Neuronal stem cell (in vitro differentiated cells): Measurements from ENCODE around the gene CDK5R1.

Experiments
- DNase-seq: peaks from one replicate; pipeline ENCODE4 v3.0.0-alpha.2; 2013; ENCODE audit warnings: low spot score
- H2AFZ ChIP-seq: one replicate; pipeline ENCODE4 v1.6.1; 2013; ENCODE audit warnings: mild to moderate bottlenecking, low read length, inconsistent platforms
- H2AK5ac ChIP-seq: 2 replicates; pipeline ENCODE4 v1.6.1; 2013; ENCODE audit warnings: low read depth, mild to moderate bottlenecking, inconsistent platforms, low read length, moderate library complexity, mixed read lengths
- H2BK120ac ChIP-seq: 2 replicates; pipeline ENCODE4 v1.6.1; 2013; ENCODE audit warnings: low read depth, mild to moderate bottlenecking, inconsistent platforms, low read length, moderate library complexity, mixed read lengths
- H2BK12ac ChIP-seq: one replicate; pipeline ENCODE4 v1.6.1; 2013; ENCODE audit warnings: low read length, inconsistent platforms
- H2BK15ac ChIP-seq: 2 replicates; pipeline ENCODE4 v1.6.1; 2013; ENCODE audit warnings: mild to moderate bottlenecking, low read length, inconsistent platforms, mixed read lengths
- H2BK5ac ChIP-seq: one replicate; pipeline ENCODE4 v1.6.1; 2013; ENCODE audit warnings: inconsistent platforms, mild to moderate bottlenecking, low read length, moderate library complexity
- H3K14ac ChIP-seq: one replicate; pipeline ENCODE4 v1.6.1; 2013; ENCODE audit warnings: low read length, inconsistent platforms
- H3K18ac ChIP-seq: 2 replicates; pipeline ENCODE4 v1.6.1; 2013; ENCODE audit warnings: low read length, inconsistent platforms
- H3K23ac ChIP-seq: 2 replicates; pipeline ENCODE4 v1.6.1; 2013; ENCODE audit warnings: low read depth, mild to moderate bottlenecking, mixed read lengths, low read length, inconsistent platforms; ENCODE audit not compliant: poor library complexity
- H3K27ac ChIP-seq: replicated peaks from 3 replicates; pipeline ENCODE4 v1.5.1; 2013; ENCODE audit warnings: low read length, inconsistent platforms
- H3K27me3 ChIP-seq, 3 experiments: 2 replicates each; pipeline ENCODE4 v1.6.1; 2013; ENCODE audit warnings: low read length in 3 of 3, mild to moderate bottlenecking in 2 of 3, inconsistent platforms in 1 of 3, low read depth in 1 of 3, mixed read lengths in 1 of 3, moderate library complexity in 1 of 3; ENCODE audit not compliant: control insufficient read depth in 3 of 3, insufficient read depth in 3 of 3
- H3K36me3 ChIP-seq, 2 donors: replicated peaks in 1 of 2; 2 replicates each; pipeline ENCODE4 v1.6.1; 2013; ENCODE audit warnings: low read length in 2 of 2; ENCODE audit not compliant: control insufficient read depth in 2 of 2, insufficient read depth in 2 of 2
- H3K4ac ChIP-seq: 2 replicates; pipeline ENCODE4 v1.6.1; 2013; ENCODE audit warnings: inconsistent platforms, mild to moderate bottlenecking, low read length, moderate library complexity
- H3K4me1 ChIP-seq, 2 donors: 1 replicate in 1 of 2; 2 replicates in 1 of 2; pipeline ENCODE4 v1.6.1; 2013; ENCODE audit warnings: low read length in 2 of 2, low read depth in 1 of 2; ENCODE audit not compliant: control insufficient read depth in 2 of 2, insufficient read depth in 1 of 2
- H3K4me2 ChIP-seq: one replicate; pipeline ENCODE4 v1.6.1; 2013; ENCODE audit warnings: mild to moderate bottlenecking, low read length, inconsistent platforms; ENCODE audit not compliant: insufficient read depth, poor library complexity, severe bottlenecking
- H3K4me3 ChIP-seq, 2 donors: 2 replicates each; pipeline ENCODE4 v1.5.1; 2013; ENCODE audit warnings: low read length in 2 of 2, mild to moderate bottlenecking in 2 of 2, inconsistent platforms in 1 of 2, moderate library complexity in 1 of 2
- H3K79me1 ChIP-seq: one replicate; pipeline ENCODE4 v1.6.1; 2013; ENCODE audit warnings: low read depth, mild to moderate bottlenecking, inconsistent platforms, low read length, moderate library complexity
- H3K9ac ChIP-seq: one replicate; pipeline ENCODE4 v1.6.1; 2013; ENCODE audit warnings: mild to moderate bottlenecking, low read depth, low read length, inconsistent platforms; ENCODE audit not compliant: poor library complexity
- H3K9me3 ChIP-seq, 2 donors: replicated peaks in 1 of 2; 2 replicates each; pipeline versions ENCODE3 to v1.6.1; 2013; ENCODE audit warnings: low read length in 2 of 2, mild to moderate bottlenecking in 2 of 2, inconsistent platforms in 1 of 2, low read depth in 1 of 2, mixed read lengths in 1 of 2, moderate library complexity in 1 of 2; ENCODE audit not compliant: control insufficient read depth in 2 of 2, insufficient read depth in 1 of 2
- H4K8ac ChIP-seq: one replicate; pipeline ENCODE4 v1.6.1; 2013; ENCODE audit warnings: low read depth, mild to moderate bottlenecking, inconsistent platforms, low read length, moderate library complexity
- H4K91ac ChIP-seq: one replicate; pipeline ENCODE4 v1.6.1; 2013; ENCODE audit warnings: low read length, low read depth, mild to moderate bottlenecking, inconsistent platforms; ENCODE audit not compliant: poor library complexity
- WGBS, 2 donors: extraction: QIAGEN DNeasy Blood & Tissue Kit; methylation state at CpG; one replicate each; pipeline ENCODE4 v1.1.7; 2013; ENCODE audit warnings: missing lambda C conversion rate in 2 of 2, mixed read lengths in 1 of 2; ENCODE audit not compliant: insufficient read length in 2 of 2, insufficient replicate concordance in 1 of 2; ENCODE audit errors: extremely low coverage in 2 of 2; 5-methylcytosine and 5-hydroxymethylcytosine counted together

The CDK5R1 gene

DNA sequence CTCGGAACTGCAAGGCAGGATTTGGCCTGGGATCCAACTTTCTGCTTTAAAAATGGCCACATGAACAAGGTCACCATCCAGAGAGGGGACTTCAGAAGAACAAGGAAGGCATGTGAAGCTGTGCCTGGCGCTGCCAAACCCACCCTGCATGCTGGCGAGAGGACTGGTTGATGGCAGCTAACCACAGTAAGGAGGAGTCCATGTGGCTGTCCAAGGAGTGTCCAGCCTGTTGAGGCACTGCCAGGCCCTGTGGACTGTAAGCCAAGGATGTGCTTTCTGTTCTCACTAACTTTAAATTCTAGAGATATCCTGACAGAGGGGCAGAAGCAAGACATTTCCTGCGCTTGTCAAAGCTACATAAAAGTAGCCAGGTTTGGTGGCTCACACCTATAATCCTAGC lies 40.4 kb downstream of the CDK5R1 start:
- no peak overlapping the region for H3K4ac ChIP-seq
- no peak overlapping the region for H4K91ac ChIP-seq
- no peak overlapping the region for H3K23ac ChIP-seq
- H2BK120ac ChIP-seq: no peak overlapping the region
- H3K18ac ChIP-seq: peak overlapping the region; percentile 72
- H2AFZ ChIP-seq: no peak overlapping the region
- peaks cover 0 to 2% of the 10 kb centered on the region in 2 donors for H3K9me3 ChIP-seq
- no peaks in the 10 kb centered on the region for H3K27me3 ChIP-seq
- no CpG with 5 or more reads among the region's 4 CpGs for WGBS, 2 donors
- H3K9ac ChIP-seq: no peak overlapping the region
- no peaks in the 10 kb centered on the region for H3K79me1 ChIP-seq
- H2BK5ac ChIP-seq: no peak overlapping the region
- peak overlapping the region; percentile 25 for H2AK5ac ChIP-seq
- peaks cover 4 to 7% of the 10 kb centered on the region in 2 donors for H3K4me1 ChIP-seq
- peak overlapping the region; percentile 86 for H2BK12ac ChIP-seq
- H4K8ac ChIP-seq: no peak overlapping the region
- no peak overlapping the region for H3K27ac ChIP-seq
- no peak for DNase-seq
- H3K4me2 ChIP-seq: no peak overlapping the region
- H3K36me3 ChIP-seq: no peaks in the 10 kb centered on the region
- no peak overlapping the region for H3K4me3 ChIP-seq
- no peak overlapping the region for H2BK15ac ChIP-seq
- H3K14ac ChIP-seq: peak overlapping the region; percentile 47

DNA sequence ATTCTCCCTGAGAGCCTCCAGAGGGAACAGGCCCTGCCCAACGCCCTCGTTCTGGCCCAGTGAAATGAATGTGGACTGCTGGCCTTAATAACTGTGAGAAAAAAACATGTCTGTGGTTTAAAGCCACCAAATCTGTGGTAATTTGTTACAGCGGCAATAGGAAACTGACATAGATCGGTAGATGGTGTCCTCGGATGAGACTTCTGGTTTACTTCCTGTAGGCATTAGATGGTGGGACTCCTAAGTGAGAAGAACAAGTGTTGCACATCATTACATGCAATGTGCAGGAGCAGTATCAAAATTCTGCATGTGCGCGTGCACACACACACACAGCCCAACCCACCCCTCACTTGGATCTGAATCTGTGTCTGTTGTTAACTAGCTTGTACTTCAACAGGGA lies 42.0 kb downstream of the CDK5R1 start:
- no peak overlapping the region for H3K27ac ChIP-seq
- H3K23ac ChIP-seq: no peak overlapping the region
- H3K9me3 ChIP-seq: peaks cover 0 to 2% of the 10 kb centered on the region in 2 donors
- no peak overlapping the region for H2BK120ac ChIP-seq
- no peak overlapping the region for H2BK15ac ChIP-seq
- H3K4me1 ChIP-seq: no peaks in the 10 kb centered on the region
- no peaks in the 10 kb centered on the region for H3K27me3 ChIP-seq
- no peaks in the 10 kb centered on the region for H3K36me3 ChIP-seq
- DNase-seq: no peak
- no peak overlapping the region for H4K8ac ChIP-seq
- H3K79me1 ChIP-seq: no peaks in the 10 kb centered on the region
- no peak overlapping the region for H2BK5ac ChIP-seq
- H2BK12ac ChIP-seq: no peak overlapping the region
- H3K18ac ChIP-seq: no peak overlapping the region
- no peak overlapping the region for H4K91ac ChIP-seq
- no CpG with 5 or more reads among the region's 7 CpGs for WGBS, 2 donors
- no peak overlapping the region for H3K4me3 ChIP-seq
- no peak overlapping the region for H2AFZ ChIP-seq
- no peak overlapping the region for H3K14ac ChIP-seq
- H2AK5ac ChIP-seq: no peak overlapping the region
- H3K4me2 ChIP-seq: no peak overlapping the region
- no peak overlapping the region for H3K9ac ChIP-seq
- no peak overlapping the region for H3K4ac ChIP-seq

DNA sequence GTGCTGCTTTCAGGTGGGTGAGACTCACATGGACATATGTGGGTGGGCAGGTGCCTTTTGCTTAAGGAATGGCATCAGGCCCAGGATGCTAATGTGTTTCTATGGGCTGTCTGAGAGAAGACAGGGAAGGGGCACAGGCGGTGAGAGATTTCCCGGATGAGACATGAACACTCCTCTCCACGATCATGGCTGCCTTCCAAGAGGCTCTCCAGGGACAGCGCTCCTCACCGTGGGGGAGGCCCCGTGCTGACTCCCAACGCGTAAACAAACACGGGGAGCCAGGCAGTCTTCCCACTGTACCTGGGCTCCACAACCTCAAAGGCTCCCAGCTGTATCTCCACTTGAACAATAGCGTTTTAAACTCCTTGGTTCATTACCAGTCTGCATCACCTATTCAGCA lies 42.8 kb downstream of the CDK5R1 start:
- no peak overlapping the region for H4K91ac ChIP-seq

DNA sequence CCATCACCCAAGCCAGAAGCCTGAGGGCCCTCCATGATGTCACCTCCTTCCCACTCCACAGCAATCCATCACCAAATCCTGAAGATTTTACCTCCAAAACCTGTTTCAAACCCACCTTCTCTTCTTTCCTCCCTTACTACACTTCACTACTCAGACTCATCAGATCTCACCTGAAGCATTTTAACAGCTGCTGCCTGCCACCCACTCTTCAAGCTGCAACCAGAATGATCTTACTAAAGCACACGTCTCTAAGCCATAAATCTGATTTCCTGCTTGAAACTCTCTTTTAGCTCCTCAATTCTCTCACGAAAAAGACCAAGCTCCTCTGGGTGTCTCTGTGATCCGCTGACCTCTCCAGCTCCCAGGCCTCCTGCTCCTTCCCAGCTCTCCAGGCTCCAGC lies 46.5 kb downstream of the CDK5R1 start:
- Histone ChIP-seq H3K4me2 (no peak overlapping the region), H3K27ac (no peak overlapping the region), H3K4ac (no peak overlapping the region), H2AK5ac (no peak overlapping the region), H2BK120ac (no peak overlapping the region), H3K36me3 (no peaks in the 10 kb centered on the region), H2BK15ac (no peak overlapping the region), H3K27me3 (no peaks in the 10 kb centered on the region), H2BK5ac (no peak overlapping the region), H4K91ac (no peak overlapping the region), H3K18ac (no peak overlapping the region), H3K4me1 (peaks cover 0 to 2% of the 10 kb centered on the region in 2 donors), H2BK12ac (no peak overlapping the region), H3K4me3 (no peak overlapping the region), H4K8ac (no peak overlapping the region), H2AFZ (no peak overlapping the region), H3K9me3 (no peaks in the 10 kb centered on the region), H3K79me1 (no peaks in the 10 kb centered on the region), H3K14ac (no peak overlapping the region), H3K23ac (no peak overlapping the region), H3K9ac (no peak overlapping the region)
- no peak for DNase-seq
- no CpG with 5 or more reads among the region's 3 CpGs for WGBS, 2 donors

More for the DNA sequence above, 42.8 kb downstream of the CDK5R1 start:
- Histone ChIP-seq H3K9me3 (peaks cover 0 to 2% of the 10 kb centered on the region in 2 donors), H3K4me3 (no peak overlapping the region), H3K18ac (no peak overlapping the region), H3K4me2 (no peak overlapping the region), H3K23ac (no peak overlapping the region), H3K9ac (no peak overlapping the region), H3K4me1 (no peaks in the 10 kb centered on the region), H3K27ac (no peak overlapping the region), H3K27me3 (no peaks in the 10 kb centered on the region), H3K36me3 (no peaks in the 10 kb centered on the region), H2AFZ (no peak overlapping the region), H3K4ac (no peak overlapping the region), H4K8ac (peak overlapping the region; percentile 68), H3K79me1 (no peaks in the 10 kb centered on the region), H2BK15ac (no peak overlapping the region), H3K14ac (no peak overlapping the region), H2AK5ac (no peak overlapping the region), H2BK5ac (no peak overlapping the region), H2BK120ac (no peak overlapping the region), H2BK12ac (no peak overlapping the region)
- no CpG with 5 or more reads among the region's 10 CpGs for WGBS, 2 donors
- no peak for DNase-seq
